Endodermal cell (in vitro differentiated cells): Measurements from ENCODE around the gene PTGDR2. TPM values are rescaled to one million over a fixed set of nuclear protein-coding genes. Genes with fewer than 3 reads are reported as not detected.

Experiments
- DNase-seq: peaks from one replicate; pipeline ENCODE4 v3.0.0-alpha.2; 2017
- H3K27ac ChIP-seq: 2 replicates; pipeline ENCODE4 v1.5.1; 2013; ENCODE audit warnings: mild to moderate bottlenecking, low read depth, low read length, moderate library complexity
- H3K27me3 ChIP-seq: 2 replicates; pipeline ENCODE4 v1.6.1; 2013; ENCODE audit warnings: mild to moderate bottlenecking, low read length, moderate library complexity; ENCODE audit not compliant: insufficient read depth, control insufficient read depth, poor library complexity, severe bottlenecking
- H3K36me3 ChIP-seq: 2 replicates; pipeline ENCODE4 v1.7.0; 2013; ENCODE audit warnings: mild to moderate bottlenecking, low read length, moderate library complexity; ENCODE audit not compliant: control insufficient read depth, insufficient read depth
- H3K4me1 ChIP-seq: one replicate; pipeline ENCODE4 v1.7.0; 2013; ENCODE audit warnings: low read length; ENCODE audit not compliant: control insufficient read depth, insufficient read depth
- H3K4me3 ChIP-seq: 2 replicates; pipeline ENCODE4 v1.5.1; 2013; ENCODE audit warnings: mild to moderate bottlenecking, low read length, moderate library complexity
- H3K9ac ChIP-seq: 2 replicates; pipeline ENCODE4 v1.6.1; 2013; ENCODE audit warnings: mild to moderate bottlenecking, low read length, moderate library complexity; ENCODE audit not compliant: poor library complexity, severe bottlenecking; ENCODE audit errors: extremely low read depth
- H3K9me3 ChIP-seq: 2 replicates; pipeline ENCODE4 v1.6.1; 2013; ENCODE audit warnings: mild to moderate bottlenecking, low read length, moderate library complexity; ENCODE audit not compliant: control insufficient read depth
- H3K27ac Mint-ChIP-seq: 2 replicates; pipeline ENCODE4 v1.8.0; 2020; ENCODE audit warnings: mixed read lengths
- H3K27me3 Mint-ChIP-seq: 2 replicates; pipeline ENCODE4 v1.8.0; 2021; ENCODE audit warnings: mild to moderate bottlenecking, mixed read lengths; ENCODE audit not compliant: insufficient read depth
- H3K36me3 Mint-ChIP-seq: 2 replicates; pipeline ENCODE4 v1.8.0; 2020; ENCODE audit warnings: low read depth, mixed read lengths
- H3K4me1 Mint-ChIP-seq: 2 replicates; pipeline ENCODE4 v1.8.0; 2020; ENCODE audit warnings: mixed read lengths
- H3K4me3 Mint-ChIP-seq: 2 replicates; pipeline ENCODE4 v1.8.0; 2020; ENCODE audit warnings: mild to moderate bottlenecking, moderate library complexity, mixed read lengths
- H3K9me3 Mint-ChIP-seq: 2 replicates; pipeline ENCODE4 v1.8.0; 2020; ENCODE audit warnings: mild to moderate bottlenecking, mixed read lengths
- CTCF ChIP-seq: fragments of 200-600 bp; sonication (generic); conservative IDR thresholded peaks from 2 replicates; pipeline ENCODE4 v1.5.0; 2021; ENCODE audit warnings: antibody characterized with exemption, mild to moderate bottlenecking
- WGBS, 2 experiments: methylation state at CpG; one replicate each; pipeline versions ENCODE4 v1.1.5 to v1.1.7; 2013; ENCODE audit warnings: missing lambda C conversion rate in 2 of 2, mixed read lengths in 1 of 2; ENCODE audit not compliant: insufficient coverage in 1 of 2, insufficient read length in 1 of 2; 5-methylcytosine and 5-hydroxymethylcytosine counted together
- total RNA-seq, 2 donors: library from RNA; stranded (reverse); fragmentation: NEBNext Ultra II Directional in 1 of 2; extraction: Animal tissue kit (Norgen Biotek cat#: 25700) in 1 of 2; gene quantifications; 2 replicates in 1 of 2; 3 replicates in 1 of 2; pipeline ENCODE4 v1.2.1, GENCODE V29; 2021

Gene PTGDR2
- total RNA-seq, 2 donors from 2014 or later = 0.15 TPM; not detected in 1

GRCh38 chr11:60852982-60853950 lies 2.5 kb downstream of the PTGDR2 start:
- Histone ChIP-seq H3K27ac (no peak overlapping the region), H3K27me3 (peaks cover 14% of the 10 kb centered on the region), H3K9me3 (no peaks in the 10 kb centered on the region), H3K9ac (no peak overlapping the region), H3K36me3 (peaks cover 5% of the 10 kb centered on the region), H3K4me3 (no peak overlapping the region), H3K4me1 (no peaks in the 10 kb centered on the region)
- 95 to 96% methylated on average over 53 to 68 of the region's 68 CpGs for WGBS, 2 experiments
- Mint-ChIP-seq H3K4me1 (peaks cover 4% of the 10 kb centered on the region), H3K27ac (no peak overlapping the region), H3K9me3 (no peaks in the 10 kb centered on the region), H3K36me3 (peaks cover 25% of the 10 kb centered on the region), H3K4me3 (no peak overlapping the region), H3K27me3 (peaks cover 47% of the 10 kb centered on the region)
- no peak for TF ChIP-seq CTCF
- no peak for DNase-seq

- peaks cover 14% of the 10 kb centered on the region for H3K27me3 ChIP-seq
- Mint-ChIP-seq H3K9me3 (no peaks in the 10 kb centered on the region), H3K27ac (no peak overlapping the region), H3K27me3 (peaks cover 44% of the 10 kb centered on the region), H3K4me3 (peak overlapping the region; percentile 32), H3K36me3 (peaks cover 25% of the 10 kb centered on the region), H3K4me1 (peaks cover 4% of the 10 kb centered on the region)
- no peak overlapping the region for H3K4me3 ChIP-seq
- DNase-seq = peak; percentile 76
- H3K36me3 ChIP-seq = peaks cover 5% of the 10 kb centered on the region
- 58 to 60% methylated on average over 47 to 78 of the region's 78 CpGs for WGBS, 2 experiments
- no peak overlapping the region for H3K9ac ChIP-seq
- H3K4me1 ChIP-seq = no peaks in the 10 kb centered on the region
- no peak for TF ChIP-seq CTCF
- no peaks in the 10 kb centered on the region for H3K9me3 ChIP-seq
- H3K27ac ChIP-seq = no peak overlapping the region
Observed at GRCh38 chr11:60852117-60852981, 3.4 kb downstream of the PTGDR2 start.

GRCh38 chr11:60851327-60852104 lies 4.2 kb downstream of the PTGDR2 start:
- Histone ChIP-seq H3K27me3 (peaks cover 14% of the 10 kb centered on the region), H3K27ac (no peak overlapping the region), H3K4me3 (no peak overlapping the region), H3K9me3 (no peaks in the 10 kb centered on the region), H3K4me1 (no peaks in the 10 kb centered on the region), H3K36me3 (peaks cover 5% of the 10 kb centered on the region), H3K9ac (no peak overlapping the region)
- Mint-ChIP-seq H3K27ac (no peak overlapping the region), H3K4me3 (no peak overlapping the region), H3K9me3 (no peaks in the 10 kb centered on the region), H3K27me3 (peaks cover 44% of the 10 kb centered on the region), H3K4me1 (peaks cover 4% of the 10 kb centered on the region), H3K36me3 (peaks cover 27% of the 10 kb centered on the region)
- no peak for TF ChIP-seq CTCF
- DNase-seq = no peak
- 87 to 93% methylated on average over 17 of the region's 17 CpGs for WGBS, 2 experiments
